ENCODE data around the gene SPAG6.

GRCh38 chr10:22345301-22346095 lies at the start of gene SPAG6:
- TF ChIP-seq CTCF (IDR thresholded peaks at IDR 0.05; ENCODE audit: low read depth, low read length, missing input control) (no peak), EGR1 (IDR thresholded peaks at IDR 0.05; ENCODE audit: low read depth in 2 of 2) (no peak), REST (IDR thresholded peaks at IDR 0.05) (no peak), YY1 (IDR thresholded peaks at IDR 0.05) (no peak), ATF3 (IDR thresholded peaks at IDR 0.05) (no peak), JUND (IDR thresholded peaks at IDR 0.05) (no peak), MAX (IDR thresholded peaks at IDR 0.05) (no peak), ZBTB33 (IDR thresholded peaks at IDR 0.05) (no peak), GABPA (IDR thresholded peaks at IDR 0.05 in 1 of 2, conservative IDR thresholded peaks at IDR 0.05 in 1 of 2) (no peak), HNF4G (IDR thresholded peaks at IDR 0.05) (no peak)

Measured in liver (tissue), 3 donors.